ENCODE measurements around the gene TMCC2. TPM values are rescaled to one million over a fixed set of nuclear protein-coding genes. Genes with fewer than 3 reads are reported as not detected.

The TMCC2 gene
- polyA plus RNA-seq, 2 donors = 0.58 to 0.59 TPM

GRCh38 chr1:205304046-205304694, 76.4 kb downstream of the TMCC2 start:
- 93 to 94% methylated on average over 19 of the region's 19 CpGs for WGBS, 2 donors
- Histone ChIP-seq H3K36me3 (ENCODE audit: control insufficient read depth in 2 of 2, insufficient read depth in 2 of 2, low read length in 1 of 2) (peaks cover 11 to 55% of the 10 kb centered on the region in 2 donors), H3K27me3 (ENCODE audit: control insufficient read depth in 1 of 2, insufficient read depth in 2 of 2, low read length in 2 of 2) (no peaks in the 10 kb centered on the region), H3K4me1 (ENCODE audit: control insufficient read depth in 2 of 2, insufficient read depth in 2 of 2, low read length in 1 of 2) (peaks cover 0 to 3% of the 10 kb centered on the region in 2 donors), H3K27ac (ENCODE audit: low read depth in 2 of 2, low read length in 1 of 2) (peak overlapping the region in 1 of 2 donors; percentile 36), H3K4me3 (ENCODE audit: low read depth in 1 of 2, low read length in 2 of 2) (no peak overlapping the region), H3K9me3 (ENCODE audit: control insufficient read depth in 2 of 2, insufficient read depth in 1 of 2, low read depth in 1 of 2, low read length in 1 of 2) (no peaks in the 10 kb centered on the region)

GRCh38 chr1:205304695-205305070, 76.9 kb downstream of the TMCC2 start:
- Histone ChIP-seq H3K36me3 (ENCODE audit: control insufficient read depth in 2 of 2, insufficient read depth in 2 of 2, low read length in 1 of 2) (peaks cover 11 to 55% of the 10 kb centered on the region in 2 donors), H3K27me3 (ENCODE audit: control insufficient read depth in 1 of 2, insufficient read depth in 2 of 2, low read length in 2 of 2) (no peaks in the 10 kb centered on the region), H3K4me1 (ENCODE audit: control insufficient read depth in 2 of 2, insufficient read depth in 2 of 2, low read length in 1 of 2) (peaks cover 0 to 3% of the 10 kb centered on the region in 2 donors), H3K4me3 (ENCODE audit: low read depth in 1 of 2, low read length in 2 of 2) (no peak overlapping the region), H3K27ac (ENCODE audit: low read depth in 2 of 2, low read length in 1 of 2) (peak overlapping the region in 1 of 2 donors; percentile 36), H3K9me3 (ENCODE audit: control insufficient read depth in 2 of 2, insufficient read depth in 1 of 2, low read depth in 1 of 2, low read length in 1 of 2) (no peaks in the 10 kb centered on the region)
- WGBS, 2 donors = 93 to 95% methylated on average over 1 of the region's 1 CpG

GRCh38 chr1:205306929-205307566, 79.3 kb downstream of the TMCC2 start:
- H3K27ac ChIP-seq (ENCODE audit: low read depth in 2 of 2, low read length in 1 of 2) = no peak overlapping the region
- H3K9me3 ChIP-seq (ENCODE audit: control insufficient read depth in 2 of 2, insufficient read depth in 1 of 2, low read depth in 1 of 2, low read length in 1 of 2) = no peaks in the 10 kb centered on the region
- peaks cover 11 to 64% of the 10 kb centered on the region in 2 donors for H3K36me3 ChIP-seq (ENCODE audit: control insufficient read depth in 2 of 2, insufficient read depth in 2 of 2, low read length in 1 of 2)
- no peaks in the 10 kb centered on the region for H3K27me3 ChIP-seq (ENCODE audit: control insufficient read depth in 1 of 2, insufficient read depth in 2 of 2, low read length in 2 of 2)
- H3K4me1 ChIP-seq (ENCODE audit: control insufficient read depth in 2 of 2, insufficient read depth in 2 of 2, low read length in 1 of 2) = peaks cover 3 to 7% of the 10 kb centered on the region in 2 donors
- 74 to 81% methylated on average over 7 of the region's 7 CpGs for WGBS, 2 donors
- H3K4me3 ChIP-seq (ENCODE audit: low read depth in 1 of 2, low read length in 2 of 2) = no peak overlapping the region

- no peaks in the 10 kb centered on the region for H3K9me3 ChIP-seq (ENCODE audit: control insufficient read depth in 2 of 2, insufficient read depth in 1 of 2, low read depth in 1 of 2, low read length in 1 of 2)
- peaks cover 8 to 15% of the 10 kb centered on the region in 2 donors for H3K4me1 ChIP-seq (ENCODE audit: control insufficient read depth in 2 of 2, insufficient read depth in 2 of 2, low read length in 1 of 2)
- peak overlapping the region; percentile 66 to 86 for H3K27ac ChIP-seq (ENCODE audit: low read depth in 2 of 2, low read length in 1 of 2)
- 41 to 44% methylated on average over 1 of the region's 1 CpG for WGBS, 2 donors
- no peak overlapping the region for H3K4me3 ChIP-seq (ENCODE audit: low read depth in 1 of 2, low read length in 2 of 2)
- H3K36me3 ChIP-seq (ENCODE audit: control insufficient read depth in 2 of 2, insufficient read depth in 2 of 2, low read length in 1 of 2) = peaks cover 11 to 50% of the 10 kb centered on the region in 2 donors
- no peaks in the 10 kb centered on the region for H3K27me3 ChIP-seq (ENCODE audit: control insufficient read depth in 1 of 2, insufficient read depth in 2 of 2, low read length in 2 of 2)
Observed at GRCh38 chr1:205309741-205310140, 82.0 kb downstream of the TMCC2 start.

- Histone ChIP-seq H3K9me3 (ENCODE audit: control insufficient read depth in 2 of 2, insufficient read depth in 1 of 2, low read depth in 1 of 2, low read length in 1 of 2) (no peaks in the 10 kb centered on the region), H3K27me3 (ENCODE audit: control insufficient read depth in 1 of 2, insufficient read depth in 2 of 2, low read length in 2 of 2) (no peaks in the 10 kb centered on the region), H3K4me3 (ENCODE audit: low read depth in 1 of 2, low read length in 2 of 2) (no peak overlapping the region), H3K4me1 (ENCODE audit: control insufficient read depth in 2 of 2, insufficient read depth in 2 of 2, low read length in 1 of 2) (peaks cover 8 to 16% of the 10 kb centered on the region in 2 donors), H3K27ac (ENCODE audit: low read depth in 2 of 2, low read length in 1 of 2) (peak overlapping the region; percentile 66 to 86), H3K36me3 (ENCODE audit: control insufficient read depth in 2 of 2, insufficient read depth in 2 of 2, low read length in 1 of 2) (peaks cover 7 to 40% of the 10 kb centered on the region in 2 donors)
- WGBS, 2 donors = 90 to 92% methylated on average over 8 of the region's 8 CpGs
Observed at GRCh38 chr1:205310976-205311704, 83.4 kb downstream of the TMCC2 start.

GRCh38 chr1:205312866-205313562, 85.3 kb downstream of the TMCC2 start:
- Histone ChIP-seq H3K9me3 (ENCODE audit: control insufficient read depth in 2 of 2, insufficient read depth in 1 of 2, low read depth in 1 of 2, low read length in 1 of 2) (no peaks in the 10 kb centered on the region), H3K4me3 (ENCODE audit: low read depth in 1 of 2, low read length in 2 of 2) (peak overlapping the region in 1 of 2 donors; percentile 27), H3K36me3 (ENCODE audit: control insufficient read depth in 2 of 2, insufficient read depth in 2 of 2, low read length in 1 of 2) (peaks cover 2 to 22% of the 10 kb centered on the region in 2 donors), H3K27me3 (ENCODE audit: control insufficient read depth in 1 of 2, insufficient read depth in 2 of 2, low read length in 2 of 2) (no peaks in the 10 kb centered on the region), H3K27ac (ENCODE audit: low read depth in 2 of 2, low read length in 1 of 2) (peak overlapping the region; percentile 44 to 60), H3K4me1 (ENCODE audit: control insufficient read depth in 2 of 2, insufficient read depth in 2 of 2, low read length in 1 of 2) (peaks cover 13 to 31% of the 10 kb centered on the region in 2 donors)
- WGBS, 2 donors = 58 to 62% methylated on average over 10 of the region's 10 CpGs

GRCh38 chr1:205313563-205314308, 86.0 kb downstream of the TMCC2 start:
- no peaks in the 10 kb centered on the region for H3K27me3 ChIP-seq (ENCODE audit: control insufficient read depth in 1 of 2, insufficient read depth in 2 of 2, low read length in 2 of 2)
- 15 to 20% methylated on average over 20 to 21 of the region's 21 CpGs for WGBS, 2 donors
- H3K36me3 ChIP-seq (ENCODE audit: control insufficient read depth in 2 of 2, insufficient read depth in 2 of 2, low read length in 1 of 2) = peaks cover 0 to 16% of the 10 kb centered on the region in 2 donors
- peaks cover 13 to 37% of the 10 kb centered on the region in 2 donors for H3K4me1 ChIP-seq (ENCODE audit: control insufficient read depth in 2 of 2, insufficient read depth in 2 of 2, low read length in 1 of 2)
- H3K27ac ChIP-seq (ENCODE audit: low read depth in 2 of 2, low read length in 1 of 2) = peak overlapping the region; percentile 44 to 60
- no peaks in the 10 kb centered on the region for H3K9me3 ChIP-seq (ENCODE audit: control insufficient read depth in 2 of 2, insufficient read depth in 1 of 2, low read depth in 1 of 2, low read length in 1 of 2)
- peak overlapping the region in 1 of 2 donors; percentile 27 for H3K4me3 ChIP-seq (ENCODE audit: low read depth in 1 of 2, low read length in 2 of 2)

GRCh38 chr1:205315008-205315618, 87.4 kb downstream of the TMCC2 start:
- Histone ChIP-seq H3K4me3 (ENCODE audit: low read depth in 1 of 2, low read length in 2 of 2) (no peak overlapping the region), H3K4me1 (ENCODE audit: control insufficient read depth in 2 of 2, insufficient read depth in 2 of 2, low read length in 1 of 2) (peaks cover 12 to 37% of the 10 kb centered on the region in 2 donors), H3K27me3 (ENCODE audit: control insufficient read depth in 1 of 2, insufficient read depth in 2 of 2, low read length in 2 of 2) (no peaks in the 10 kb centered on the region), H3K9me3 (ENCODE audit: control insufficient read depth in 2 of 2, insufficient read depth in 1 of 2, low read depth in 1 of 2, low read length in 1 of 2) (no peaks in the 10 kb centered on the region), H3K36me3 (ENCODE audit: control insufficient read depth in 2 of 2, insufficient read depth in 2 of 2, low read length in 1 of 2) (peaks cover 0 to 14% of the 10 kb centered on the region in 2 donors), H3K27ac (ENCODE audit: low read depth in 2 of 2, low read length in 1 of 2) (no peak overlapping the region)
- WGBS, 2 donors = 65 to 85% methylated on average over 5 of the region's 5 CpGs
